ENCODE data around the gene IFRD2.
"Not testable (repeated sequence)": the region's sequence is repeated elsewhere in the genome, so short reads cannot be mapped to it uniquely, and the experiment has no call there.

IFRD2 gene

DNA sequence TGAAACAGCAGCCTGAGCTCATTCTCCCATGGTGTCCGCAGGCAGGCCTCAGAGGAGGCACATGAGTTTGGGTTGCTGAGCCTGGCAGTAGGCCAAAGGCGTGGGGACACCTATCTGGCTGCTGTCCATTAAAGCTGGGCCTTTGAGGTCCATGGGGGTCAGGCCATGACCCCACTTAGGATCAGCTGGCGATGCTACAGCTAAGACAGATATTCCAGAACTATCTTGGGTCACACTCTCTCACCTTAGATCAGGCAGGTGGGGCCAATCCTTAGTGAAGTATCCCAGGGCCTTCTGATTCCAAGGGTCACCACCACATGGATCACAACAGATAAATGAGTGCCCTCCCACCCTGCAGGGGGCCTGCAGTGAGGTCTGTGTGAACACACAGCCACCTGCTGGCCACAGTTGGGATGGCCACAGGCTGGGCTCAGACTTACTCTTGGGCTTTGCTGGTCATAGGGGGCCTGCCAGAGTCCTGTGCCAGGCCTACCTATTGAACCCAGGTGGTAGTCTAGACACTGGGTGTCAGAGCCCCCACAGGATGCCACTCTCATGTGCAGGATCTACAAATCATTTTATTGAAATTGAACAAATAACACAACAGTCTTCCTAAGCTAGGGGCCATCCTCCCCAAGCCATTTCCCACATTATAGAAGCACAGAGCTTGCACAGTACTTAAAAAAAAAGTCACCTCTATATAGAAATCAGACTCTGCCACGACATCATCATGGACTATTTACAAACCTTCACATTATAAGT, 32.3 kb upstream of the IFRD2 start:
- DNase-seq (ENCODE audit: low read depth in 2 of 2) = peak; percentile 52 to 57

DNA sequence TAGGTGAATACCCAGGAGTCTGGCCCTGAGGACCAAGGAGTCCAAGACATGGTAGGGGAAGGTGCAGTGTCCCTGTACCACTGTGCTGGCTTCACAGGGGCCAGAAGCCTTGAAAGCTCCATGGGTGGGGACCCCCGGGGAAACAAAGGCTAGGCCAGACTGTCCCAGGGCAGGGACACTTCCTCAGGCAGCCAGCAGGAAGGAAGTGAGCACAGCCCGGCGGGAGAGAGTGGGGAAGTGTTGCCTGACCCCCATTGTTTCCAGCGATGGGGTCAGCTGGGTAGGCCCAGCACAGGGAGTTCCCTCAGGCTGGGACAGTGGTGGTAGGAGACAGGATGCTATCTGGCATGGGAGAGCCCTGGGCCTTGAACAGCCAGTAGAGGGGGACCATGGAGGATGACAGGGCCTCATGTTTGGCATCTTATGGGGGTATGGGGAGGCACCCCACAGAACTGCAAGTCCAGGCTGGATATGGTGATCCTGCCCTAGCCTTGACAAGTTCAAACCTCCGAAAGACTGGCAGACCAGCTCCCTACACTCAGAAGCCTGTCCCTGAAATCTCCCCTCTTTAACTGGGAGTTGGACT, 31.5 kb upstream of the IFRD2 start:
- DNase-seq (ENCODE audit: low read depth in 2 of 2) = no peak

DNA sequence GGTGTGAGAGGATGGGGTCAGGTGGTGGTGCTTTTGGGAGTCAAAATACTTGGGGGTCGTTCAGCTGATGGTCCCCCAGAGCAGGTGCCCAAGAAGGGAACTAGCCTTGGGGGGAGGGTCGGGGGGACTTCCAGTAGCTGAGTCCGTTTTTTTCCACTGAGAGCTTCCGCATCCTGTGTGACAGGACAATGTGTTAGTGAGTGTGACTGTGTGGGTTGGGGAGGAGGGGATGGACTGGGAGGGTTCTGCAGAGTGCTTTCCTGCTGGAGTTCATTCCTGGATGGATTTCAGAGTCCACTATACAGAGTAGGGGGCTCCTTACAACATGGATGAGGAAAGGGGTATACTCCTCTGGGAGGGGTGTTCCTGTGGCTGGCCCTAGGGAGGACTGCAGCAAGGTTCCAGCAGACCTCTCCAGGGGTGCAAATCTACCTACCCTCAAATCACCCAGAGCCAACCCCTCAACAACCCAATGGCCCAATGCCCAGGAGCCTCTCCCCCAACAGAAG, 30.9 kb upstream of the IFRD2 start:
- no peak for DNase-seq (ENCODE audit: low read depth in 2 of 2)

DNA sequence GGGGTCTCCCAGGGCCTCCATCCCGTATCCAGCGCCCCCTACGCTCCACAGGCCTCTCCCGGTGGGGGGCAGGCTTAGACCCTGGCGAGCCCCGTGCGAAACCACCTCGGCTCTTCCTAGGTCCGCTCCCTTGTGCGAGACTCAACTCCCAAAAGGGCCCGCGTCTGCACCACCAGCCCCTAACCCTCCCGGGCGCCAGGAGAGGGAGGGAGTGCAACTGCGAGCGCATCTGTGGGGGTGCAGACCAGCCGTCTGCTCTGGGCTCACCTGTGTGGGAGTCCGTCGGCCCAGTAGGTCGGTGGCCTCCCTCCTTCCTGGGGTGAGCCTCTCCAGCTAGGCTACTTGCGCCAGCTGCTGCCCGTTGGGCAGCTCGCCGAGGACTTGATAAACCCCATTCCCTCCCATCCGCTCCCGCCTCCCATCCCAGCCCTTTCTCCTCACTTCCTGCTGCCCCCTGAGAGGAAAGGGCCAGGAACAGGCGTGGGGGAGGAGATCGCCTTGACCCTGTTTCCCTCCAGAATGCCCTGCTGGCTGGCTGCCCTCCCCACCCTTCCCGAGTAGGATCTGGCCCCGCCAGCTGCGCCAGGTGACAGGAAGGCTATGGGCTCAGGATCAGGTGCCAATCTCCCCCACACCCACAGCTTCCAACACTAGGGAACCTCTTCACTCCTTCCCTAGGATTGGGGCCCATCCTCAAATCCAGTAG, 30.3 kb upstream of the IFRD2 start, which contains the start of gene HYAL2:
TSS of gene HYAL2 (minus strand) at position 360 of the 706 bp plus-strand sequence. CDS start 2,256 bp downstream, outside the sequence.
- no peak for DNase-seq (ENCODE audit: low read depth in 2 of 2)

DNA sequence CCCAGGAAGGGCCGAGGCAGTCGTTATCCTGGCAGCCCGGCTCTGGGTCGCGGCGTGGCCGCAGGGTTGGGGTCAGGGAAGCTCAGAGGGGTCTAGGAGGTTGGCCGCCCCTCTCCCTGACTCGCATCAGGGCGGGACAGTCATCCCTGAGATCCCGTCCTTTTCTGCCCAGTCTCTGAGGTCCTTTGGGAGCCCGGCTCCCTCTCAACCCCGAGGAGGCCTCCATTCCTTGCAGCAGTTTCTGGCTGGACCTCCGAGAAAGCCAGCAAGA, 29.8 kb upstream of the IFRD2 start:
- no peak for DNase-seq (ENCODE audit: low read depth in 2 of 2)

DNA sequence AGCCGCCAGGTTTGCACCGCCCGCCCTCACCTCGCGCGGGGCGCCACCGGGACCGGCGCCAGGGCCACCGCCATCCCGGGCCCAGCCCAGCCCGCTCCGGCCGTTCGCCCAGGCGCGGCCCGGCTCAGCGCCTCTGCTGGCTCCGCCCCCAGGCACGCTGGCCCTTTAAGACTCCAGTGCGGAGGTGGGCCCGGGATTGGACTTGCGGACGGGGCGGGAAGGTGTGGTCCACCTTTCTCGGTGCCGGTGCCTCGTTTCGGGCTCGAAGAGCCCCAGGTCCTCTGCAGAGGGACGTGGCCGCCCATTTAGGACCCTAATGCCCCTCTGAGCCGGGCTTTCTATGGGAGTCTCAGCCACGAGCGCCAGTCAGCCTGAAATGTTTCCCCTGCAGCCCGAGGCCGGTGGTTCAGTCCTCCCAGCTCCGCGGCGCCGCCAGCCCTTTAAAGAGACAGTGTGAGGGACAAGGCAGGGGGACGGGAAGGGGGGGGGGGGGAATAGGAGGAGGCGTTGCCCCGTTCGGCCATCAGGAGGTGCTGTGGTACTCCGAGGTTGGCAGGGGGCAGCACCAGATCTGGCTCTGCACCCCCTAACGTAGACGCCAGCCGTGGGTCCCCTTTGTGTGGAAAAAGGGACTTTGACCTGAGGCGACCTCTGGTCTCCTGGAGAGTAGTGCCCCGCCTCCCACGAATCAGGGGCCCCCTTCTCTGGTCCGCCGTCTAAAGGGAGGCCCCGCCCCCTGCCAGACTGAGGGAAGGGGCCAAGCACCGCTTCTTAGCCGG, 29.3 kb upstream of the IFRD2 start:
- peak; percentile 75 to 84 for DNase-seq (ENCODE audit: low read depth in 2 of 2)

DNA sequence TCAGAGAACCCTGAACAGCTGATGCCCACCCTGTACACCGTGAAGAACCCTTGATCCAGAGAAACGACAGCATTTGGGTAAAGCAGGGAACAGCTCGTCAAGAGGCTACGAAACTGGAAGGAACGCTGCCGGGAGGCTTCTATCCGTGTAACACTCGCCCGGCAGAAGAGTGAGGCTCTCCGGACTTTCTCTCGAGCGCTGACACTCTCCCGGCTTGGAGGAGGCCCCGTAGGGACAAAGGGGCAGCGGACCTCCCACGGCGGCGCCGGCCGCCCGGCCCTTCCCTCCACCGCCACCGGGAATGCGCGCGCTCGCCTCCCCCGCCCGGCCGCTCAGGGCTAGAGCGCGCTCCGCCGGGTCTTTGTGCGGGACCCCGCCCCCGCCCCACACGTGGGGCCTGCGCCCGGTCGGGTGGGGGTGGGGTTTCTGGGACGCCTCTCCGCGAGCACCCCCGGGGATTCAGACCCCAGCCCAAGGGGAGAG, 28.7 kb upstream of the IFRD2 start:
- peak in 1 of 2 donors; percentile 62 for DNase-seq (ENCODE audit: low read depth in 2 of 2)

DNA sequence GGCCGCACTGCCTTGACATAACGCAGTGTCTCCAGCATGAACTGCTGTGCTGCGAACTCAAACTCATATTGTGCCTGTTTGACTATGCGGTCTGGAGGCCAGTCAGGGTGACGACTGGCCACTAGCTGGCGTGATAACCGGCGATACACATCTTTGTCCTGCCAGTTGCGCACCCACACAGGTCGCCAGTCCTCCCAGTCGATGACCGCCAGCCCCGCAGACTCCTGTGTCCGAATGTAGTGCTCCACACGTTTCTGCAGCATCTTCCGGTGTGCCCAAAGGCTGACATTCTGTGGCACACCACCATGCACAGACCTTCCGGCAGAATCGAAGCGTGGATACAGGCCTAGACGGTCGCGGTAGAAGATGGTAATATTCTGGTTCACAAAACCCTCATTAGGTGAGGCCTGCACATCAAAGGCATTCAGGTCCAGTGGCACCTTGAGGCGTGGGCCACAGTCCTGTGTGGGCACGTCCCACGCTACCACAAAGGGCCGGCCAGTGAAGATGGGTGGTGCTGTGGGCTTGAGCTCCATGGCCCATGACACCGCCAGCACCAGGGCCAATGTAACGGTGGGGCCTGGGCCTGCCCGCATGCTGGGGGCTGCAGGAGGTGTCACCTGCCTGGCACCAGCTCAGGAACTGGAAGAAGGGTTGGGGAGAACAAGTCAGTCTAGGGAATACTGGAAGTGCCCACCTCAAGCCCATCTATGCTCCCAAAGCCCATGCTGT, 27.8 kb upstream of the IFRD2 start:
- DNase-seq (ENCODE audit: low read depth in 2 of 2) = no peak

DNA sequence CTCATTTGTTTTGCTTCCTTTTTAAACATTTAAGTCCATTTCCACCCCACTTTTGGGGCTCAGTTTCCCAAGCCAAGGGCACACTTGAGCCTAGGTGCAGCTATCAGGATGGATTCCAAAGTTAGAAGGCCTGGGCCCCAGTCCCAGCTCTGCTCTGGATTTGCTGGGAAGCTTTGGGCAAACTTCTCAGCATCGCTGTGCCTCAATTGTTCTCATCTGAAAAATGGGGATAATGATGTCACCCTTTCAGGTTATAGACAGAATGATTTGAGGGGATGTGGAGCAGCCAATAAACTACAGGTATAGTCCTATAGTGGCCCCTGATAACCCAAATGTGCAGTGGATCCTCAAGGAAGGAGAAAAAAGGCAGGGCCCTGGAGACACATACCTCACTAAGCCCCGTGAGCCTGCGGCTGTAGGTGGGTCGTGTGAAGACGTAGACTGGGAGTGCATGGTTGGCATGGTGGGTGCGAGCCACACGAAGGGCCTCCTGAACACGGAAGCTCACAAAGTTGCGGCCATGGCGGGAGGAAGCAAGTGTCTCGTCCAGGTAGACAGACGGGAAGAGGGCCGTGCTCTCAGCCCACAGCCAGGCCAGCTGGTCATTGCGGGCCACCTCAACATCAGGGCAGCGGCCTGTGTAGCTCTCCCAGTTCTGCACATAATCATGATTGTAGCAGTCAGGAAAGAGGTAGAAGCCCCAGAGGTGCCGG, 27.1 kb upstream of the IFRD2 start:
- DNase-seq (ENCODE audit: low read depth in 2 of 2) = no peak

DNA sequence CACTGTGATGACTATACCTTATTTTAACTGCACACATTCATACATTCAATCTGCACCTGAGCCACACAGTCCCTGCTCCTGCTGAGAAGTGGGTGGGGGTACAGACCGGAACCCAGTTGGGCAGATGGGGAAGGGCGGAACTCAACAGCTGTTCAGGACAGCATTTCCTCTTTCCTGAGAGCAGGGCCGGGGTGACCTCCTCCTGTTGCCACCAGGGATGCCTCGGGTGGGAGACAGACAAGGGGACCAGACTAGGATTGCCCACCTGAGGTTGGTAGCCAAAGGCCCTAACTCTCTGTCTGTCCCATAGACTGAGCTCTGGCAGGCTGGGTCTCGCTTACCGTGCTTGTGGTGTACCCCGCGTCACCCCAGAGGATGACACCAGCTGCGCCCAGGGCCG, 26.4 kb upstream of the IFRD2 start:
- no peak for DNase-seq (ENCODE audit: low read depth in 2 of 2)

DNA sequence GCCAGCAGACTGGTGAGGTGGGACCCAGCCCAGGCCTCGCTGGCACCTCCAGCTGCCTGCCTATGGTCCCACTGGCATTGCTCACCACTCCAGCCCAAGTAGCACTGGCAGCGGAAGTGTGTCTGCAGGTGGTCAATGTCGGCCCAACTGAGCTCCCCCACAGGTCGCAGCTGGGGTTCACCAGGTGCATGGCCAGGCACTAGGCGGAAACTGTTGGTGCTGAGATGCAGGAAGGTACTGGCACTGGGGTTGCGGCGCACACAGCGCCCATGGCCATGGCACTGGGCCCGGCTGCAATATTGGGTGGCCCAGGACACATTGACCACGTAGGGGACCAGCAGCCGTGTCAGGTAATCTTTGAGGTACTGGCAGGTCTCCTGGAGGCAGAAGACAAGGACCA, 25.9 kb upstream of the IFRD2 start:
- DNase-seq (ENCODE audit: low read depth in 2 of 2) = no peak

DNA sequence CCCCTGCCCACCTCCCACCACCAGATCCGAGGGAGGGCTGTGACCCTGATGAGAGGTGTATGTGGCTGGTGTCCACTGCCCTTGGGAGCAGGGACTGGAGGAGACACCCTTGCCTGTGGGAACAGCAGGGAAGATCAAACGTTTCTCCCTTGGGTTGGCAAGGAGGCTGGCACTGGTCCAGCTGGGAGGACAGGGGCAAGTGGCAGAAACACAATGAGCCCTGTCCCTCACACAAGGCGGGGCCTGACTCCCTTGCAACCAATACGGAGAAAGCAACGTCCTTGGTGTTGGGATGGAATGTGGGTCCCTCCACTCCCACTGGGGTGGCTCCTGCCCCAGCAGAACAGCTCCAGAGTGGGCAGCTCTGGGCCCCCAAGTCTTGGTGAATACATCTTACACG, 25.1 kb upstream of the IFRD2 start:
- DNase-seq (ENCODE audit: low read depth in 2 of 2) = no peak

DNA sequence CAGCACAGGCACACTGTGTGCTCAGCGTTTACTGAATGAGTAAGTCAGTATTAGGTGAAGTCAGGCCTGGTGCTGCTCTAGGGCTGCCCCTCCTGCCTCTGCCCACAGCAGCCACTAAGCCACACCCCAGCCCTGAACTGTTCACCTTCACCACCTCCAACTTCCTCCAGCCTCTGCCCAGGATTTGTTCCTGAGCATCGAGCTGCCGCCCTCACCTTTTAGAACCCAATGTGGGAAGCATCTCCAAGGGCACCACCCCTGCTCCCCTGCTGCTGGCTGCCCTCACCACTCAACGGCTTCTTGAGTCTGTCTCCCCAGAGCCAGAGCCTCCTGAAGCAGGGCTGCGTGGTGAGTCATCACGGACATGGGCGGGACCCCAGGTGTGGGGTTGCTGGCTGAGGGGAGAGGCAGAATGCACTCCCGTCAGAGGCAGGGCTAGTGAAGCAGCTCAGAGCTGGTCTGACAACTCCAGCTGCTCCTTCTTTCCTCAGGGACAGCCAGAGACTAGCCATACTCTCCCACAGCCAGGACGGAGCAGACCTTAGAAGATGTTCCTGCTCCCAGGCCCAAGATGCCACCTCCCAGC, 24.5 kb upstream of the IFRD2 start:
- DNase-seq (ENCODE audit: low read depth in 2 of 2) = no peak

DNA sequence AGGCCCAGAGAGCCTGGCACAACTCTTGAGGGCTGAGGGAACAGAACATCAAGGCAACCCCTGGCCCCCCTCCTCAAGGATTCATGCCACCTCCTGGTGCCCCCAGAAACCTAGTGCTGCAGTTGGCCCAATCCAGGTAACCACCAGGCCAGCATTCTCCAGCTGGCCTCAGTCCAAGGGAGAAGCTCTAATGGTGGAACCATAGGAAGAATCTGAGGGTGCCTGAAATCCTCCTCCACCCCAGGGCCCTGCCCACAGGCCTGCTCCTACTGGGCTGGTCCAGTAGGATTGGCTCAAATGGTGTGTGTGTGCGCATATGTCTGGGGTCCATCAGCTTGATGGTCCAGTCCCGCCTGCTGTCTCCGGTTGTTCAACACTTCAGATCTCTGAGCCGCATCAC, 22.6 kb upstream of the IFRD2 start:
- DNase-seq (ENCODE audit: low read depth in 2 of 2) = no peak

DNA sequence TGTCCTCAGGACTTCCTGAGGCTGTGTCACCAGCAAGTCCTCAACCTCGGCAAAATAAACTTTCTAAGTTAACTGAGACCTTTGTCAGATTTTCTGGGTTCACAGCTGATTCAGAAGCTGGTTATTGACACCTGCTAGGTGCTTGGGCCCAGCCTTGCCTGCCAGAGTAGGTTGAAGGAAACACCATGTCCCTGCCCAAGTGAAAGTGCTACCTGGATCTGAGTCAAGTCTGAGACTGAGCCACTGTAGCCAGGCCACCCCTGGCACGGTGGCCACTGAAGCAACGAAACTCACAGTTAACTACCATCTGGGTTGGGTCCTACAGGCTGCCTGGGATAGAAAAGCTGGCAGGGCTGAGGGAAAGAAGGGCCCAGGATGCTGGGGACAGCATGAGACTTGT, 22.1 kb upstream of the IFRD2 start:
- DNase-seq (ENCODE audit: low read depth in 2 of 2) = no peak

DNA sequence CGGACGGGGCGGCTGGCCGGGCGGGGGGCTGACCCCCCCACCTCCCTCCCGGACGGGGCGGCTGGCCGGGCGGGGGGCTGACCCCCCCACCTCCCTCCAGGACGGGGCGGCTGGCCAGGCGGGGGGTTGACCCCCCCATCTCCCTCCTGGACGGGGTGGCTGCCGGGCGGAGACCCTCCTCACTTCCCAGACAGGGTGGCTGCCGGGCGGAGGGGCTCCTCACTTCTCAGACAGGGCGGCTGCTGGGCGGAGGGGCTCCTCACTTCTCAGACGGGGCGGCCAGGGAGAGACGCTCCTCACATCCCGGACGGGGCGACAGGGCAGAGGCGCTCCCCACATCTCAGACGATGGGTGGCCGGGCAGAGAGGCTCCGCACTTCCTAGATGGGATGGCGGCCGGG, 19.8 kb upstream of the IFRD2 start:
- DNase-seq (ENCODE audit: low read depth in 2 of 2) = not testable (repeated sequence)

DNA sequence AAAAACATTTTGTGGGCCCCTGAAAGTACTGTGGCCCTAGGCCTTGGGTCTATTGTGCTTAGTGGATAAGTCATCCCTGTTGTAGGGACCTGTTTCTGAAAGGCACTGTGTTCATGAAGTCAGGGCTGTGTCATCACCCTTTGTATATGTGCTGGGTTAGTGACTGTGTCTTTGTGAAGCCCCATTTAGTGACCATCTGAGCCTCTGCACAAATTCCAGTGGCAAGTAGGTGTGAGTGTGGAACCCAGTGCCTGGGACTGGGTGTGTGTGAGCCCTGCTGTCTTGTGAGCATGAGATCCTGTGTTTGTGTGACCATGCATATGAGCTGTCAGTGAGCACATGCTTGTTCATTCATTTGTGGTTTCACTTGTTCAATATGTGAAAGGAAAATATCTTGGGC, 12.4 kb upstream of the IFRD2 start:
- DNase-seq (ENCODE audit: low read depth in 2 of 2) = no peak

DNA sequence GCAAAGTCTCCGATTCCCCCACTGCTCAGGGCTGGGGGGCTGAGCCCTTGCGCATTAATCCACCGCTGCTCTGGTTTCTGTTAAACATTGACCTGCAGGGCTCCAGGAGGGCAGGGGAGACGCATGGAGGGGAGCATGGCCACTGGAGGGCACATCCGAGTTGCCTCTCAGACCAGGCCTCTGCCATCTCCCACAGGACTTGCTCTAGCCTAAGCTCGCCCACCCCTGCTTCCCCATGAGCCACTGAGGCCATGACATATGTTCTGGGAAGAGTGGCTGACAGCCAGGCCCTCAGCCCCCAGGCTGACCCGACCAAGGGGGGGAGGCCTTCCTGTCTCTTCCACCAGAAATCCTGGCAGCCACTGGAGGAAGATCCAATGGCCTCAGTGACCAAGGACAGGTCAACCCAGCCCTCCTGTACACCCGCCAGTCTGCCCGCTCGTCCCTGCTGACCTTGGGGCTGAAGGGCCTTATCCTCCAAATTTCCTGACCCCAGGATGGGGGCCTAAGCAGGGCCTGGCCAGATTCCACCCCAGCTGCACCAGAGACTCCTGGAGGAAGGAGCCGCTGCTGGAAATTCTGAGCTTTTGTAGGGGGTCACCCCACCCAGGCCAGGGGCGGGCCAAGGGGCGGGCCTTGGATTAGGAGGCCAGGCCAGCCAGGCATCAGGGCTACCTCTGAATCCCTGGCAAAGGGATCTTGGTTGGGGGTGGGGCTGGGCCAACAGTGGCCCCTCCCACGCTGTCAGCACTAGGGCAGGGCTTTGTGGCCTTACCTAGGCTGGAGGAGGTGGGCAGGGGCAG, 11.0 kb upstream of the IFRD2 start, which contains the start of gene HYAL1:
TSS of gene HYAL1 (minus strand) at position 562 of the 803 bp plus-strand sequence. CDS start 618 bp downstream, outside the sequence.
- DNase-seq (ENCODE audit: low read depth in 2 of 2) = no peak
